GM23338 (cell line): ENCODE measurements around the gene KDM1A. TPM values are rescaled to one million over a fixed set of nuclear protein-coding genes. Genes with fewer than 3 reads are reported as not detected.

Experiments used
- ATAC-seq: fragments of 200-7000 bp; cut with Tn5 transposase; 3 replicates; pipeline ENCODE4 v1.9.1; 2020
- DNase-seq: peaks from one replicate; pipeline ENCODE4 v3.0.0-alpha.2; 2015; ENCODE audit warnings: low spot score
- H2AFZ ChIP-seq: fragments of 200-600 bp; sonication (generic); 2 replicates; pipeline ENCODE4 v1.8.0; 2016; ENCODE audit warnings: antibody characterized with exemption, mild to moderate bottlenecking, moderate library complexity
- H3F3A ChIP-seq: fragments of 200-600 bp; sonication (generic); replicated peaks from 2 replicates; pipeline ENCODE4 v1.8.0; 2017; ENCODE audit warnings: antibody characterized with exemption, mixed run types, low read depth
- H3K27ac ChIP-seq: fragments of 200-600 bp; sonication (generic); 2 replicates; pipeline ENCODE4 v1.6.1; 2016; ENCODE audit warnings: low read depth
- H3K27me3 ChIP-seq: fragments of 200-600 bp; sonication (generic); 2 replicates; pipeline ENCODE4 v1.8.0; 2016; ENCODE audit warnings: mild to moderate bottlenecking, mixed run types, moderate library complexity; ENCODE audit not compliant: insufficient read depth
- H3K36me3 ChIP-seq: fragments of 200-600 bp; sonication (generic); 2 replicates; pipeline ENCODE4 v1.8.0; 2016; ENCODE audit warnings: mild to moderate bottlenecking; ENCODE audit not compliant: insufficient read depth
- H3K4me1 ChIP-seq: fragments of 200-600 bp; sonication (generic); 2 replicates; pipeline ENCODE4 v1.8.0; 2016; ENCODE audit warnings: mild to moderate bottlenecking, moderate library complexity; ENCODE audit not compliant: insufficient read depth
- H3K4me2 ChIP-seq: fragments of 200-600 bp; sonication (generic); 2 replicates; pipeline ENCODE4 v1.7.1; 2017; ENCODE audit warnings: mixed run types
- H3K4me3 ChIP-seq: fragments of 200-600 bp; sonication (generic); 2 replicates; pipeline ENCODE4 v1.6.1; 2016; ENCODE audit warnings: mixed run types
- H3K79me2 ChIP-seq: fragments of 200-600 bp; sonication (generic); replicated peaks from 2 replicates; pipeline ENCODE4 v1.8.0; 2017; ENCODE audit warnings: mild to moderate bottlenecking; ENCODE audit not compliant: insufficient read depth
- H3K9me2 ChIP-seq: fragments of 200-600 bp; sonication (generic); 2 replicates; pipeline ENCODE4 v1.8.0; 2017; ENCODE audit not compliant: insufficient read depth
- H4K20me1 ChIP-seq: fragments of 200-600 bp; sonication (generic); replicated peaks from 2 replicates; pipeline ENCODE4 v1.8.0; 2017; ENCODE audit warnings: mild to moderate bottlenecking; ENCODE audit not compliant: insufficient read depth
- H3K27ac Mint-ChIP-seq: 2 replicates; pipeline ENCODE4 v1.8.0; 2020; ENCODE audit warnings: inconsistent platforms, mild to moderate bottlenecking, moderate library complexity, mixed read lengths
- H3K27me3 Mint-ChIP-seq: 3 replicates; pipeline ENCODE4 v1.8.0; 2022; ENCODE audit warnings: low read depth, mild to moderate bottlenecking, moderate library complexity, mixed read lengths, inconsistent platforms; ENCODE audit not compliant: insufficient read depth, poor library complexity
- H3K36me3 Mint-ChIP-seq: 3 replicates; pipeline ENCODE4 v1.8.0; 2021; ENCODE audit warnings: low read depth, mild to moderate bottlenecking, inconsistent platforms, moderate library complexity, mixed read lengths
- H3K4me1 Mint-ChIP-seq: 3 replicates; pipeline ENCODE4 v1.8.0; 2020; ENCODE audit warnings: mild to moderate bottlenecking, inconsistent platforms, mixed read lengths
- H3K4me3 Mint-ChIP-seq: 3 replicates; pipeline ENCODE4 v1.8.0; 2021; ENCODE audit warnings: moderate library complexity, mild to moderate bottlenecking, inconsistent platforms, mixed read lengths
- H3K9me3 Mint-ChIP-seq: 3 replicates; pipeline ENCODE4 v1.8.0; 2020; ENCODE audit warnings: moderate library complexity, mild to moderate bottlenecking, inconsistent platforms, mixed read lengths
- CREB1 ChIP-seq: fragments of 250-450 bp; sonication (Bioruptor Pico); IDR thresholded peaks from 2 replicates; pipeline ENCODE4 v1.5.0; 2020; ENCODE audit warnings: low read depth, mild to moderate bottlenecking, moderate library complexity
- EZH2 ChIP-seq: fragments of 200-600 bp; sonication (generic); IDR thresholded peaks from one replicate; pipeline ENCODE4 v1.8.0; 2017; ENCODE audit warnings: antibody characterized with exemption, mild to moderate bottlenecking, low read depth; ENCODE audit not compliant: unreplicated experiment
- EZH2phosphoT487 ChIP-seq: fragments of 200-600 bp; sonication (generic); IDR thresholded peaks from one replicate; pipeline ENCODE4 v1.8.1; 2018; ENCODE audit warnings: antibody characterized with exemption; ENCODE audit not compliant: unreplicated experiment
- JUNB ChIP-seq: IDR thresholded peaks from one replicate; pipeline ENCODE4 v1.6.1; 2016; ENCODE audit warnings: antibody characterized with exemption; ENCODE audit not compliant: unreplicated experiment
- NANOG ChIP-seq: IDR thresholded peaks from 2 replicates; pipeline ENCODE4 v1.6.1; 2016; ENCODE audit warnings: antibody characterized with exemption, borderline replicate concordance
- POLR2AphosphoS5 ChIP-seq: IDR thresholded peaks from 2 replicates; pipeline ENCODE4 v1.6.1; 2016; ENCODE audit warnings: antibody characterized with exemption, low read depth
- STAT1 ChIP-seq: IDR thresholded peaks from one replicate; pipeline ENCODE4 v1.6.1; 2016; ENCODE audit warnings: antibody characterized with exemption; ENCODE audit not compliant: unreplicated experiment
- ZNF114 ChIP-seq: fragments of 250-450 bp; sonication (Bioruptor Pico); IDR thresholded peaks from 2 replicates; pipeline ENCODE4 v1.5.0; 2020; ENCODE audit warnings: mild to moderate bottlenecking, moderate library complexity
- ZNF331 ChIP-seq: fragments of 250-450 bp; sonication (Bioruptor Pico); IDR thresholded peaks from 2 replicates; pipeline ENCODE4 v1.5.0; 2020; ENCODE audit warnings: low read depth, mild to moderate bottlenecking, moderate library complexity
- polyA plus RNA-seq: library from polyadenylated mRNA; unstranded; fragments of >200 nt; fragmentation: Nextera tagmentation; extraction: Ambion mirVana; gene quantifications from 2 replicates; pipeline ENCODE4 v1.2.1, GENCODE V29; 2016
- total RNA-seq: library from RNA; depleted of rRNA; stranded (reverse); fragments of >200 nt; shearing (Covaris generic); gene quantifications from 2 replicates; pipeline ENCODE4 v1.2.3, GENCODE V29; 2014
- TF ChIP-seq, protein P1 (sequence below), 2 experiments: fragments of 200-600 bp in 1 of 2; sonication (generic) in 1 of 2; conservative IDR thresholded peaks; 2 replicates each; pipeline versions ENCODE4 v1.5.1 to v1.6.1; 2016 to 2017; ENCODE audit warnings: antibody characterized with exemption in 2 of 2, low read depth in 2 of 2, mild to moderate bottlenecking in 2 of 2, moderate library complexity in 1 of 2
- TF ChIP-seq, protein P2 (sequence below): IDR thresholded peaks from one replicate; pipeline ENCODE4 v1.6.1; 2018; ENCODE audit warnings: antibody characterized with exemption; ENCODE audit not compliant: unreplicated experiment
- TF ChIP-seq, protein P3 (sequence below): fragments of 250-450 bp; sonication (Bioruptor Pico); IDR thresholded peaks from 2 replicates; pipeline ENCODE4 v1.5.0; 2020; ENCODE audit warnings: mild to moderate bottlenecking, moderate library complexity
- TF ChIP-seq, protein P4 (sequence below): IDR thresholded peaks from 2 replicates; pipeline ENCODE4 v1.6.1; 2016; ENCODE audit warnings: antibody characterized with exemption

The KDM1A gene
- total and polyA plus RNA-seq, 2 experiments from 2014 or later, result 86.4 to 252 TPM

DNA sequence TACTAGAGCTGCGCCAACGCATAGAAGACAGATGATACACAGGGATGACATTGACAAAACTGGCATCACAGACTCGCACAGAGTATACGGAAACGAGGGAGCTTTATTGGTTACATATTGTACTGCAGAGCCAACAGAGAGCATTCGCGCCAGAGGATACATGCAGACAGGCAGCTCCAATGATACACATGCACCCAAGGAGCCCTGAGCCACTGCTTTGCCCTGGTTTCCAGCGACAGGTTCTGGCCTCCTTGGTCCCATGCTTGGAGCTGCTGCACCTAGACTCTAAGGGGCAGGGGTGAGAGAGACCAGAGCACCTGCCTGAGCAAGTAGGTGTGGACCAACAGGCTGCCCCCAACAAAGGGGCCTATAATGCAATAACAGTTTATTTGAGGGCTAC, 65.6 kb downstream of the KDM1A start:
- H3K4me3 ChIP-seq, result no peak overlapping the region
- H3K4me1 ChIP-seq, result 0 out of 2 replicates have a peak, but pooled peaks cover 4% of the 10 kb centered on the region
- H3K36me3 Mint-ChIP-seq, result peaks cover 88% of the 10 kb centered on the region
- H3K79me2 ChIP-seq, result no peaks in the 10 kb centered on the region
- H3K27me3 ChIP-seq, result no peaks in the 10 kb centered on the region
- H3F3A ChIP-seq, result peaks cover 31% of the 10 kb centered on the region
- no peaks in the 10 kb centered on the region for H3K9me3 Mint-ChIP-seq
- no peak overlapping the region for H3K27ac Mint-ChIP-seq
- ATAC-seq (no peak; the same call in 2 of the 3 replicates), DNase-seq (no peak)
- H3K4me2 ChIP-seq, result no peak overlapping the region
- no peak overlapping the region for H3K4me3 Mint-ChIP-seq
- peaks cover 40% of the 10 kb centered on the region for H3K36me3 ChIP-seq
- H3K4me1 Mint-ChIP-seq, result peaks cover 9% of the 10 kb centered on the region; the same call in 2 of the 3 replicates
- H3K27ac ChIP-seq, result no peak overlapping the region
- peaks cover 2% of the 10 kb centered on the region for H3K27me3 Mint-ChIP-seq
- H2AFZ ChIP-seq, result no peak overlapping the region
- TF ChIP-seq EZH2phosphoT487 (no peak), ZNF114 (CRISPR knock-in tag) (no peak), ZNF331 (no peak), POLR2AphosphoS5 (no peak), NANOG (no peak), CREB1 (CRISPR knock-in tag) (no peak), JUNB (no peak), STAT1 (no peak), EZH2 (no peak)
- TF ChIP-seq, protein P1, sequence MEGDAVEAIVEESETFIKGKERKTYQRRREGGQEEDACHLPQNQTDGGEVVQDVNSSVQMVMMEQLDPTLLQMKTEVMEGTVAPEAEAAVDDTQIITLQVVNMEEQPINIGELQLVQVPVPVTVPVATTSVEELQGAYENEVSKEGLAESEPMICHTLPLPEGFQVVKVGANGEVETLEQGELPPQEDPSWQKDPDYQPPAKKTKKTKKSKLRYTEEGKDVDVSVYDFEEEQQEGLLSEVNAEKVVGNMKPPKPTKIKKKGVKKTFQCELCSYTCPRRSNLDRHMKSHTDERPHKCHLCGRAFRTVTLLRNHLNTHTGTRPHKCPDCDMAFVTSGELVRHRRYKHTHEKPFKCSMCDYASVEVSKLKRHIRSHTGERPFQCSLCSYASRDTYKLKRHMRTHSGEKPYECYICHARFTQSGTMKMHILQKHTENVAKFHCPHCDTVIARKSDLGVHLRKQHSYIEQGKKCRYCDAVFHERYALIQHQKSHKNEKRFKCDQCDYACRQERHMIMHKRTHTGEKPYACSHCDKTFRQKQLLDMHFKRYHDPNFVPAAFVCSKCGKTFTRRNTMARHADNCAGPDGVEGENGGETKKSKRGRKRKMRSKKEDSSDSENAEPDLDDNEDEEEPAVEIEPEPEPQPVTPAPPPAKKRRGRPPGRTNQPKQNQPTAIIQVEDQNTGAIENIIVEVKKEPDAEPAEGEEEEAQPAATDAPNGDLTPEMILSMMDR (conservative IDR thresholded peaks at IDR 0.05; ENCODE audit: low read depth in 2 of 2), result no peak
- TF ChIP-seq, protein P2, sequence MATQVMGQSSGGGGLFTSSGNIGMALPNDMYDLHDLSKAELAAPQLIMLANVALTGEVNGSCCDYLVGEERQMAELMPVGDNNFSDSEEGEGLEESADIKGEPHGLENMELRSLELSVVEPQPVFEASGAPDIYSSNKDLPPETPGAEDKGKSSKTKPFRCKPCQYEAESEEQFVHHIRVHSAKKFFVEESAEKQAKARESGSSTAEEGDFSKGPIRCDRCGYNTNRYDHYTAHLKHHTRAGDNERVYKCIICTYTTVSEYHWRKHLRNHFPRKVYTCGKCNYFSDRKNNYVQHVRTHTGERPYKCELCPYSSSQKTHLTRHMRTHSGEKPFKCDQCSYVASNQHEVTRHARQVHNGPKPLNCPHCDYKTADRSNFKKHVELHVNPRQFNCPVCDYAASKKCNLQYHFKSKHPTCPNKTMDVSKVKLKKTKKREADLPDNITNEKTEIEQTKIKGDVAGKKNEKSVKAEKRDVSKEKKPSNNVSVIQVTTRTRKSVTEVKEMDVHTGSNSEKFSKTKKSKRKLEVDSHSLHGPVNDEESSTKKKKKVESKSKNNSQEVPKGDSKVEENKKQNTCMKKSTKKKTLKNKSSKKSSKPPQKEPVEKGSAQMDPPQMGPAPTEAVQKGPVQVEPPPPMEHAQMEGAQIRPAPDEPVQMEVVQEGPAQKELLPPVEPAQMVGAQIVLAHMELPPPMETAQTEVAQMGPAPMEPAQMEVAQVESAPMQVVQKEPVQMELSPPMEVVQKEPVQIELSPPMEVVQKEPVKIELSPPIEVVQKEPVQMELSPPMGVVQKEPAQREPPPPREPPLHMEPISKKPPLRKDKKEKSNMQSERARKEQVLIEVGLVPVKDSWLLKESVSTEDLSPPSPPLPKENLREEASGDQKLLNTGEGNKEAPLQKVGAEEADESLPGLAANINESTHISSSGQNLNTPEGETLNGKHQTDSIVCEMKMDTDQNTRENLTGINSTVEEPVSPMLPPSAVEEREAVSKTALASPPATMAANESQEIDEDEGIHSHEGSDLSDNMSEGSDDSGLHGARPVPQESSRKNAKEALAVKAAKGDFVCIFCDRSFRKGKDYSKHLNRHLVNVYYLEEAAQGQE, result no peak
- TF ChIP-seq, protein P3, sequence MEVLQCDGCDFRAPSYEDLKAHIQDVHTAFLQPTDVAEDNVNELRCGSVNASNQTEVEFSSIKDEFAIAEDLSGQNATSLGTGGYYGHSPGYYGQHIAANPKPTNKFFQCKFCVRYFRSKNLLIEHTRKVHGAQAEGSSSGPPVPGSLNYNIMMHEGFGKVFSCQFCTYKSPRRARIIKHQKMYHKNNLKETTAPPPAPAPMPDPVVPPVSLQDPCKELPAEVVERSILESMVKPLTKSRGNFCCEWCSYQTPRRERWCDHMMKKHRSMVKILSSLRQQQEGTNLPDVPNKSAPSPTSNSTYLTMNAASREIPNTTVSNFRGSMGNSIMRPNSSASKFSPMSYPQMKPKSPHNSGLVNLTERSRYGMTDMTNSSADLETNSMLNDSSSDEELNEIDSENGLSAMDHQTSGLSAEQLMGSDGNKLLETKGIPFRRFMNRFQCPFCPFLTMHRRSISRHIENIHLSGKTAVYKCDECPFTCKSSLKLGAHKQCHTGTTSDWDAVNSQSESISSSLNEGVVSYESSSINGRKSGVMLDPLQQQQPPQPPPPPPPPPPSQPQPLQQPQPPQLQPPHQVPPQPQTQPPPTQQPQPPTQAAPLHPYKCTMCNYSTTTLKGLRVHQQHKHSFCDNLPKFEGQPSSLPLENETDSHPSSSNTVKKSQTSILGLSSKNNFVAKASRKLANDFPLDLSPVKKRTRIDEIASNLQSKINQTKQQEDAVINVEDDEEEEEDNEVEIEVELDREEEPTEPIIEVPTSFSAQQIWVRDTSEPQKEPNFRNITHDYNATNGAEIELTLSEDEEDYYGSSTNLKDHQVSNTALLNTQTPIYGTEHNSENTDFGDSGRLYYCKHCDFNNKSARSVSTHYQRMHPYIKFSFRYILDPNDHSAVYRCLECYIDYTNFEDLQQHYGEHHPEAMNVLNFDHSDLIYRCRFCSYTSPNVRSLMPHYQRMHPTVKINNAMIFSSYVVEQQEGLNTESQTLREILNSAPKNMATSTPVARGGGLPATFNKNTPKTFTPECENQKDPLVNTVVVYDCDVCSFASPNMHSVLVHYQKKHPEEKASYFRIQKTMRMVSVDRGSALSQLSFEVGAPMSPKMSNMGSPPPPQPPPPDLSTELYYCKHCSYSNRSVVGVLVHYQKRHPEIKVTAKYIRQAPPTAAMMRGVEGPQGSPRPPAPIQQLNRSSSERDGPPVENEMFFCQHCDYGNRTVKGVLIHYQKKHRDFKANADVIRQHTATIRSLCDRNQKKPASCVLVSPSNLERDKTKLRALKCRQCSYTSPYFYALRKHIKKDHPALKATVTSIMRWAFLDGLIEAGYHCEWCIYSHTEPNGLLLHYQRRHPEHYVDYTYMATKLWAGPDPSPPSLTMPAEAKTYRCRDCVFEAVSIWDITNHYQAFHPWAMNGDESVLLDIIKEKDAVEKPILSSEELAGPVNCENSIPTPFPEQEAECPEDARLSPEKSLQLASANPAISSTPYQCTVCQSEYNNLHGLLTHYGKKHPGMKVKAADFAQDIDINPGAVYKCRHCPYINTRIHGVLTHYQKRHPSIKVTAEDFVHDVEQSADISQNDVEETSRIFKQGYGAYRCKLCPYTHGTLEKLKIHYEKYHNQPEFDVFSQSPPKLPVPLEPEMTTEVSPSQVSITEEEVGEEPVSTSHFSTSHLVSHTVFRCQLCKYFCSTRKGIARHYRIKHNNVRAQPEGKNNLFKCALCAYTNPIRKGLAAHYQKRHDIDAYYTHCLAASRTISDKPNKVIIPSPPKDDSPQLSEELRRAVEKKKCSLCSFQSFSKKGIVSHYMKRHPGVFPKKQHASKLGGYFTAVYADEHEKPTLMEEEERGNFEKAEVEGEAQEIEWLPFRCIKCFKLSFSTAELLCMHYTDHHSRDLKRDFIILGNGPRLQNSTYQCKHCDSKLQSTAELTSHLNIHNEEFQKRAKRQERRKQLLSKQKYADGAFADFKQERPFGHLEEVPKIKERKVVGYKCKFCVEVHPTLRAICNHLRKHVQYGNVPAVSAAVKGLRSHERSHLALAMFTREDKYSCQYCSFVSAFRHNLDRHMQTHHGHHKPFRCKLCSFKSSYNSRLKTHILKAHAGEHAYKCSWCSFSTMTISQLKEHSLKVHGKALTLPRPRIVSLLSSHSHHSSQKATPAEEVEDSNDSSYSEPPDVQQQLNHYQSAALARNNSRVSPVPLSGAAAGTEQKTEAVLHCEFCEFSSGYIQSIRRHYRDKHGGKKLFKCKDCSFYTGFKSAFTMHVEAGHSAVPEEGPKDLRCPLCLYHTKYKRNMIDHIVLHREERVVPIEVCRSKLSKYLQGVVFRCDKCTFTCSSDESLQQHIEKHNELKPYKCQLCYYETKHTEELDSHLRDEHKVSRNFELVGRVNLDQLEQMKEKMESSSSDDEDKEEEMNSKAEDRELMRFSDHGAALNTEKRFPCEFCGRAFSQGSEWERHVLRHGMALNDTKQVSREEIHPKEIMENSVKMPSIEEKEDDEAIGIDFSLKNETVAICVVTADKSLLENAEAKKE (CRISPR knock-in tag), result no peak
- TF ChIP-seq, protein P4, sequence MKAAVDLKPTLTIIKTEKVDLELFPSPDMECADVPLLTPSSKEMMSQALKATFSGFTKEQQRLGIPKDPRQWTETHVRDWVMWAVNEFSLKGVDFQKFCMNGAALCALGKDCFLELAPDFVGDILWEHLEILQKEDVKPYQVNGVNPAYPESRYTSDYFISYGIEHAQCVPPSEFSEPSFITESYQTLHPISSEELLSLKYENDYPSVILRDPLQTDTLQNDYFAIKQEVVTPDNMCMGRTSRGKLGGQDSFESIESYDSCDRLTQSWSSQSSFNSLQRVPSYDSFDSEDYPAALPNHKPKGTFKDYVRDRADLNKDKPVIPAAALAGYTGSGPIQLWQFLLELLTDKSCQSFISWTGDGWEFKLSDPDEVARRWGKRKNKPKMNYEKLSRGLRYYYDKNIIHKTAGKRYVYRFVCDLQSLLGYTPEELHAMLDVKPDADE, result no peak
- H4K20me1 ChIP-seq, result peaks cover 28% of the 10 kb centered on the region; the same call in 1 of the 2 replicates
- no peaks in the 10 kb centered on the region for H3K9me2 ChIP-seq
